HUES48 (cell line): ENCODE data around the gene CASD1.
A peak's percentile ranks its signal among the peaks of the same experiment; 100 is the strongest.

ENCODE experiments used
- H3K27ac ChIP-seq: one replicate; pipeline ENCODE4 v1.7.0; 2013; ENCODE audit warnings: low read depth, low read length, inconsistent platforms
- H3K27me3 ChIP-seq: 2 replicates; pipeline ENCODE4 v1.6.1; 2013; ENCODE audit warnings: mild to moderate bottlenecking, low read length; ENCODE audit not compliant: control insufficient read depth, insufficient read depth
- H3K36me3 ChIP-seq: 2 replicates; pipeline ENCODE4 v1.6.1; 2013; ENCODE audit warnings: low read length; ENCODE audit not compliant: control insufficient read depth, insufficient read depth
- H3K4me1 ChIP-seq: 2 replicates; pipeline ENCODE4 v1.6.1; 2013; ENCODE audit warnings: mild to moderate bottlenecking, low read length; ENCODE audit not compliant: control insufficient read depth, insufficient read depth
- H3K4me3 ChIP-seq: 2 replicates; pipeline ENCODE4 v1.5.1; 2013; ENCODE audit warnings: mild to moderate bottlenecking, low read depth, low read length
- H3K9ac ChIP-seq: 2 replicates; pipeline ENCODE4 v1.6.1; 2013; ENCODE audit warnings: mild to moderate bottlenecking, low read depth, low read length, moderate library complexity
- H3K9me3 ChIP-seq: 2 replicates; pipeline ENCODE4 v1.6.1; 2013; ENCODE audit warnings: low read length; ENCODE audit not compliant: control insufficient read depth, insufficient read depth

Gene CASD1

DNA sequence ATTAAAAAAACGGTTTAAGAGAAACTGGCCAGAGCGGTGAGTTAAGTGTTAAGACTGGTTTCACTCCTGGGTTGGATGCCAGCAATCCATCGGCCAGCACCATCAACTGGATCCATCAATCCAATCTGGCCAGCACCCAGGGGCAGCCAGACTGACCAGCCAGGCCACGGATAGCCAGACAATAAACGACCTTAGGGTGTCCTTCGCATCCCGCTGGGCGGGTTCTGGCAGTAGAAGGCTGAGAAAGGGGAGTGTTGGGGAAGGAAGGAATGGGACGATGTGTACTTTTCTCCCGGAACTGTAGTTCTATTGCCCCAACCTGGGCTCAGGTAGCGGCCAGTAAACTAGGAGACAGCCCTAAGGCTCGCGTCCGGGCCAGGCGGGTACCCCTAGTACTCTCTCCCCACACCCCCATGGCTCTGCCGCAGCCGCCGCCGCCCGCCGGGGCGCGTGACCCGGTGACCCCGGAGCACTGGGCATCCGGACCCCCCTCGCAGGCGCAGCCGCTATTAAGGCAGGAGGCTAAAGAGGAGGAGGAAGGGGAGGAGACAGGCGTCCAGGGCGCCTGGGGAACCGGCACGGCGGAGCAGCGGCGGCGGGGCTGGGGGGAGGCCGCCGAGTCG, at the start of gene CASD1:
TSS of gene CASD1 (plus strand) at position 546 of the 623 bp plus-strand sequence. CDS start 276 bp downstream, outside the sequence.
- Histone ChIP-seq H3K9ac (peak within 1 kb of the TSS; percentile 98), H3K27ac (peak within 1 kb of the TSS; percentile 95), H3K4me1 (peaks cover 38% of the 10 kb centered on the region), H3K36me3 (peaks cover 3% of the 10 kb centered on the region; the same call in 1 of the 2 replicates), H3K27me3 (no peaks in the 10 kb centered on the region), H3K9me3 (no peaks in the 10 kb centered on the region), H3K4me3 (peak within 1 kb of the TSS; percentile 92)

DNA sequence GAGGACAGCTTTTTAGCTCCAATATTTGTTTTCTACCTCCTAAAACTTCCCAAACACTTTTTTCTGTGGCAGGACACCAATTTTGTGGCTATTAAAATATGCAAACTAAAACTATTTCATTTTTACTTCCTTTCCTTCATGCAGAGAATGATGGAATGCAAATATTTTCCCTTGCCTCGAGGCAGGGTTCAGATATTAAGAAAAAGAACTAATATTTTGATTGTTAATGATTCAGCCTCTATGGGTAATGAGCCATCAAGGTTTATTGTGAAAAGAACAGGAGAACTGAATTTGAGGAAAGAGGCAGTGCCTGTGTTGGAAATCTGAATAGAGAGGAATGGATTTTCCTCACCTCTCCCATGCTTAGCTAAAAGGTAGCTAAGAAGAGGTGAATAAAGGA, 43.1 kb upstream of the CASD1 start:
- Histone ChIP-seq H3K9me3 (no peaks in the 10 kb centered on the region), H3K4me1 (peaks cover 6% of the 10 kb centered on the region), H3K36me3 (no peaks in the 10 kb centered on the region), H3K4me3 (no peak overlapping the region), H3K9ac (no peak overlapping the region), H3K27ac (no peak overlapping the region), H3K27me3 (no peaks in the 10 kb centered on the region)

DNA sequence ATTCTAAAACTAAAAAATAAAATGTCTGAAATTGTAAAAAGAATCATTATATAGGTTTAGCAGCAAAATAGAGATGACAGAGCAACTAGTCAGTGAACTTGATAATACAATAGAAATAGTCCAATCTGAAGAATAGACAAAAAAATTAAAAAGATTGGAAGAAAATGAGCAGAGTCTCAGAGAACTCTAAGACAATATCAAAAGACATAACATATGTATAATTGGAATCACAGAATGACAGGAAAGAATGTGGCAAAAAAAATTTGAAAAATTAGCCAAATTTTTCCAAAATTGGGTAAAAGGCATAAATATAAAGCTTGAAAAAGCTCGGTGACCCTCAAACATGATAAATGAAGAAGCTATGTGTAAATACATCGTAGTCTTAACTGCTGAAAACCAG, 38.0 kb upstream of the CASD1 start:
- Histone ChIP-seq H3K4me3 (no peak overlapping the region), H3K27ac (no peak overlapping the region), H3K9ac (no peak overlapping the region), H3K9me3 (no peaks in the 10 kb centered on the region), H3K36me3 (no peaks in the 10 kb centered on the region), H3K27me3 (no peaks in the 10 kb centered on the region), H3K4me1 (peaks cover 6% of the 10 kb centered on the region)

DNA sequence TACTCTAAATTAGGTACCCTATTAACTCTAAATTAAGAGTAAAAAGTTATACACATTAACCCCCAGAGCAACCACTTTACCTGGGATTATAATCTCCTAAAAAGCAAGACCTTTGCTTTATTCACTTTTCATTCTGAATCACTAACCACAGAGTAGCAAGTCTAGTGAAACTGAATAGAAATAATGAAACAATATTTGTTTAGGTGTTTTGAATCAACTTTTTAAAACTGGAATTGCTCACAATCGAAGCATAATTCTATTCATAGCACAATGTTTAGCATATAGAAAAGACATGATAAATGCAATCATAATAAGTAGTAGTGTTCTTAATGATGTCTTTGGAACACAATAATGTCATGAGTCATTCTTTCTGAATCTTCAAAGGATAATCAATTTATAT, 37.0 kb upstream of the CASD1 start:
- H3K27ac ChIP-seq = no peak overlapping the region
- no peaks in the 10 kb centered on the region for H3K36me3 ChIP-seq
- H3K4me3 ChIP-seq = no peak overlapping the region
- no peaks in the 10 kb centered on the region for H3K9me3 ChIP-seq
- H3K27me3 ChIP-seq = no peaks in the 10 kb centered on the region
- peaks cover 6% of the 10 kb centered on the region for H3K4me1 ChIP-seq
- no peak overlapping the region for H3K9ac ChIP-seq

DNA sequence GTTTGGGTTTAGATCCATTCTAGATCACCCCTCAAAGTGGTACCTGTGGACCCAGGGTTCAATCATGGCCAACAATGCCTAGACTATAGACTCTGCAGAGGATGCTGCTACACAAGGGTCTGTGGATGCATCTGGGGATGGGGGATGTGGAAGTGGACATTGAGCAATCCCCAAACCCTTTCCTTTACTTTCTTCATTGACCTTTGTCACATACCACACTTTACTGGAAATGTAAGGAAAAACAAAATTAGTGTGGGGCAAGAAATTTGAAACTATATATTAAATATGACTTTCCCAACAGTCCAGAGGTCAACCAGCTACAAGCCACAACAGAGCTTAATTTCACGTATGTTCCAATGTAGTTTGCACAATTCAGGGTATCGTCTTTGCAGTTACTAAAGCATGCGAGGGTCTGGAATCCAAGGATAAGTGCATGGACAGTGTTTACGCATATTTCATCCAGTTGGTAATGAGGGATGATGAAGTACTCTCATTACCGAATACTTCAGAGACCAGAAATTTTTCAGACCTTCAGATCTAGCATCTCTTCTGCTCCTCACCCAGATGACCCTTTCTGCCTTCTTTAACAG, 33.3 kb upstream of the CASD1 start:
- H3K4me1 ChIP-seq = no peaks in the 10 kb centered on the region
- H3K27me3 ChIP-seq = no peaks in the 10 kb centered on the region
- H3K9ac ChIP-seq = no peak overlapping the region
- no peak overlapping the region for H3K4me3 ChIP-seq
- no peak overlapping the region for H3K27ac ChIP-seq
- no peaks in the 10 kb centered on the region for H3K36me3 ChIP-seq
- H3K9me3 ChIP-seq = no peaks in the 10 kb centered on the region

DNA sequence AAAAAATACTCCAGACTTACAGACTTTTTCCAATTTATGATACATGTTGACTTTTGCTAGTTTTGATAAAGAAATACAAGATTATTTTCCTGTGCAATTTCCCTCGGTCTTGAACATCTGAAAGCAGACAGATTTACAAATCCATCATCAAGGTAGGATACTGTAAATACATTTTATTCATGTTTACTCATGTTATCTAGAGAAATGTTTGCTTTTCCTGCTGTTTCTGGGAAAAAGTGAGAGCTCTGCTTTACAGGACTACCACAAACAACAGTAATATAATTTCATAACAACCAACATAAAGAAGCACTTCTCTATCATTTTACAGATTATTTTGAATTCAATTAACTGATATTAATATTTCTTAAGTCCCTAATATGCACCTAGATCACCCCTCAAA, 31.7 kb upstream of the CASD1 start:
- H3K36me3 ChIP-seq = no peaks in the 10 kb centered on the region
- H3K9me3 ChIP-seq = no peaks in the 10 kb centered on the region
- no peaks in the 10 kb centered on the region for H3K27me3 ChIP-seq
- no peak overlapping the region for H3K27ac ChIP-seq
- H3K9ac ChIP-seq = no peak overlapping the region
- no peak overlapping the region for H3K4me3 ChIP-seq
- H3K4me1 ChIP-seq = no peaks in the 10 kb centered on the region

DNA sequence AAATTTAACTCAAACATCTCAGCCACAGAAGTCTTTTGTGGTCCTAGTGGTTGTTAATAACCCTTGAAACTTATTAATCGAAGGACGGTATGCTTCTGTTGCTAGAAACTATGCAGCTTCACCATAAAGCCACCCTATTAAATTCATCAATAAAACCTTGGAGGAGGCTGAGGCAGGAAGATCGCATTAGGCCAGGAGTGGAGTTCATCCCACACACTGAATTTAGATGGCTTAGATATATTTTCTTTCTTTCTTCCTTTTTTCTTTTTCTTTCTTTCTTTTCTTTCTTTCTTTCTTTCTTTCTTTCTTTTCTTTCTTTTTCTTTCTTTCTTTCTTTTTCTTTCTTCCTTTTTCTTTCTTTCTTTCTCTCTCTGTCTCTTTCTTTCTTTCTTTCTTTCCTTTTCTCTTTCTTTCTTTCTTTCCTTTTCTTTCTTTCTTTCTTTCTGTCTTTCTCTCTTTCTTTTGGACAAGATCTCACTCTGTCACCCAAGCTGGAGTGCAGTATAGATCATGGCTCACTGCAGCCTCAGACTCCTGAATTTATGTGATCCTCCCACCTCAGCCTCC, 30.9 kb upstream of the CASD1 start:
- H3K9me3 ChIP-seq = no peaks in the 10 kb centered on the region
- no peak overlapping the region for H3K9ac ChIP-seq
- H3K27me3 ChIP-seq = no peaks in the 10 kb centered on the region
- H3K27ac ChIP-seq = no peak overlapping the region
- no peak overlapping the region for H3K4me3 ChIP-seq
- H3K4me1 ChIP-seq = no peaks in the 10 kb centered on the region
- no peaks in the 10 kb centered on the region for H3K36me3 ChIP-seq

DNA sequence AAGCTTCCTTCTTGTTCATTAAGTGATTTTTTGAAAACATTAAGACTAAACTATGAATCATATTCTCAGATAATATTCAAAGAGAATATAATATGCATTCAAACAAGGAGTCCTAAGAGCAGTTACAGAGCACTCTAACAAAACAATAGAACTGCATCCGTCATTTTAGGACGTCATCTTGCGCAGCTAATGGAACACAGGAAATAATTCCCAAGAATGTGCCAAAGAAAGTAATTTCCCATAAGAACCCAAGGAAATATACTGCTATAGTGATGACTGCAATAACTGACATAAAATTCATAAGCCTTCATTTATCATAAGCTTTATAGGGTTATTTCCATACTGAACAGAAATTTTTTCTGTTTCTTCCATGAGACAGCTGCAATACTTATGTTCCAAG, 28.3 kb upstream of the CASD1 start:
- H3K27me3 ChIP-seq = no peaks in the 10 kb centered on the region
- H3K4me3 ChIP-seq = no peak overlapping the region
- H3K27ac ChIP-seq = no peak overlapping the region
- H3K4me1 ChIP-seq = no peaks in the 10 kb centered on the region
- H3K9me3 ChIP-seq = no peaks in the 10 kb centered on the region
- H3K36me3 ChIP-seq = no peaks in the 10 kb centered on the region
- H3K9ac ChIP-seq = no peak overlapping the region

DNA sequence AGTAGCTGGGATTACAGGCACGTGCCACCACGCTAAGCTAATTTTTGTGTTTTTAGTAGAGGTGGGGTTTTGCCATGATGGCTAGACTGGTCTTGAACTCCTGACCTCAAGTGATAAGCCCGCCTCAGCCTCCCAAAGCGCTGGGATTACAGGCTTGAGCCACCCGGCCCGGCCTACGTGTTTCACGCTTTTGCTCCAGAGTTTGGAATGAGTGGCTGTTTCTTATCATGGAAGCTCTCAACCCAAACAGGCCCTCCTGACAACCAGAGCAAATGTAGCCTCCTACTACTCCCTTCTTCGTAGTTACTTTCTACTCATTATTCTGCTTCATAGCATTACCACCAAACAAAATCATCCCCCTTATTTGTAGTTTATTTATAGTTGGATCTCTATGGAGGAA, 26.8 kb upstream of the CASD1 start:
- H3K4me3 ChIP-seq = no peak overlapping the region
- no peaks in the 10 kb centered on the region for H3K27me3 ChIP-seq
- no peaks in the 10 kb centered on the region for H3K36me3 ChIP-seq
- no peaks in the 10 kb centered on the region for H3K9me3 ChIP-seq
- H3K4me1 ChIP-seq = no peaks in the 10 kb centered on the region
- H3K9ac ChIP-seq = no peak overlapping the region
- no peak overlapping the region for H3K27ac ChIP-seq

DNA sequence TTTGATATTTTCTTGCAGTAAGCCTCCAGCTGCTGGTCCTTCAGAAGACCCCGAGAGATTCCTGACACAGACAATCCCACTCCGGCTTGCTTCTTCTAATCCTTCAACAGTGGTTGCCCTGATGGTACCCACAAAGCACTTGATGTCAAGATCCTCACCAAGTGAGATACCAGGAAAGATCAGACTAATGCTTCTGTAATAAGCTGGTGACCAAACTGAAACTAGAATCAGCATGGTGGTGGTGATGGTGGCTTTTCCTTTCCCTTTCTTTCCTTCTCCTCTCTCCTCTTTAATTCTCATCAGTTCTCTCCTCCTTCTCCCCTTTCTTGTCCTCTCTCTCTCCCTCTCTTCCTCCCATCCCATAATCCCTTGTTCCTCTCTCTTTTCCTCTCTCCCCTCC, 25.8 kb upstream of the CASD1 start:
- Histone ChIP-seq H3K4me1 (no peaks in the 10 kb centered on the region), H3K27me3 (no peaks in the 10 kb centered on the region), H3K27ac (no peak overlapping the region), H3K4me3 (no peak overlapping the region), H3K9ac (no peak overlapping the region), H3K9me3 (no peaks in the 10 kb centered on the region), H3K36me3 (no peaks in the 10 kb centered on the region)

DNA sequence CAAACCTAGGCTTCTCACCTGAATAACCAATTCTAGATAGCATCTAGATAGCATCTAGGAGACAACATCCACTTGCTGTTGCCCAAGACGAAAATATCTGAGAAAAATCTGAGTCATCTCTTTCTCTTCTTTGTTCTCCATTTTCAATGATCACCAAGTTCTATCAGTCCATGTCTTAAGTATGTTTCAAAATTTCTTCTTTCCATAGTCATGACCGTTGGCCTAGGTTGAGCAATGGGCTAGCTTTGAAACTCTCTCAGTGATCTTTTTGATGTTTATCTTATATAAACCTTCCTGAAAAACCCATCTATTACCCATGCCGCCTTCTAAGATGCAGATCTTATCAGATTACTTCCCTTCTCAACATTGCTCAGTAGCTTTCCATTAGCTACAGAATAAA, 23.4 kb upstream of the CASD1 start:
- Histone ChIP-seq H3K9ac (no peak overlapping the region), H3K27me3 (no peaks in the 10 kb centered on the region), H3K4me1 (no peaks in the 10 kb centered on the region), H3K36me3 (no peaks in the 10 kb centered on the region), H3K27ac (no peak overlapping the region), H3K4me3 (no peak overlapping the region), H3K9me3 (no peaks in the 10 kb centered on the region)
